ENCODE data around the gene SGSM2.

The SGSM2 gene

DNA sequence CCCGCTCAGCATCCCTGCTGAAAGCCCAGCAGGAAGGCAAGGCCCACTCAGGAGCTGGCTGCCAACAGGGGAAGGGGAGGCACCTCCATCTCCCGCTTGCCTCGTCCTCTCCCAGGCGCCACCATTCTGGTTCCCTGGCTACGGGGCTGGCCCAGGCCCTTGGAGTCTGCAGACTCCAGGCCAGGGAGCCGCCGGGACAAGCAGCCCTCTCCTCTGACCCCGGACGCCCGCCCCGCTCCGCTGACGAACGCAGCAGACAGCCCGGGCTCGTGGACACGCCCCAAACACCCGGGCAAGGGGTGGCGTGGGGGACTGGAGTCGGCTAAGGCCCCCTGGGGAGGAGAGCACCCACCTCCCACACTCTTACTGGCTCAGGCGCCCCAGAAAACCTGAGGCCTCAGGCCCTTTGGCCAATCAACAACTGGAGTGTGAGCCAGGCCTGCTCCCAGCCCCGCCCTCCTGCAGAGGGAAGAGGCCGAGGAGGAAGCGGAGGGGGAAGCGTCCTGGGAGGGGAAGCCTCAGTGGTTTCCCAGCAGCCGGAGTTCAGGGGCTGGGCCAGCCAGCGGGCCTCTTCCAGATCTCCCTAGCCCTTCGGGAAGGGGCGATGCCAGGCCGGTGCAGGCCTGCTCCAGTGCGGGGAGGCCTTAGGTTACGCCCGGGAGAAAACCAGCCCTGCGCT is 59.4 kb downstream of the SGSM2 start:
- H3K27ac ChIP-seq, result peak overlapping the region; percentile 98 to 100
- H3K4me3 ChIP-seq, result peak overlapping the region; percentile 68
- TF ChIP-seq, protein P1, sequence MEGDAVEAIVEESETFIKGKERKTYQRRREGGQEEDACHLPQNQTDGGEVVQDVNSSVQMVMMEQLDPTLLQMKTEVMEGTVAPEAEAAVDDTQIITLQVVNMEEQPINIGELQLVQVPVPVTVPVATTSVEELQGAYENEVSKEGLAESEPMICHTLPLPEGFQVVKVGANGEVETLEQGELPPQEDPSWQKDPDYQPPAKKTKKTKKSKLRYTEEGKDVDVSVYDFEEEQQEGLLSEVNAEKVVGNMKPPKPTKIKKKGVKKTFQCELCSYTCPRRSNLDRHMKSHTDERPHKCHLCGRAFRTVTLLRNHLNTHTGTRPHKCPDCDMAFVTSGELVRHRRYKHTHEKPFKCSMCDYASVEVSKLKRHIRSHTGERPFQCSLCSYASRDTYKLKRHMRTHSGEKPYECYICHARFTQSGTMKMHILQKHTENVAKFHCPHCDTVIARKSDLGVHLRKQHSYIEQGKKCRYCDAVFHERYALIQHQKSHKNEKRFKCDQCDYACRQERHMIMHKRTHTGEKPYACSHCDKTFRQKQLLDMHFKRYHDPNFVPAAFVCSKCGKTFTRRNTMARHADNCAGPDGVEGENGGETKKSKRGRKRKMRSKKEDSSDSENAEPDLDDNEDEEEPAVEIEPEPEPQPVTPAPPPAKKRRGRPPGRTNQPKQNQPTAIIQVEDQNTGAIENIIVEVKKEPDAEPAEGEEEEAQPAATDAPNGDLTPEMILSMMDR (IDR thresholded peaks at IDR 0.05), result no peak
- peak; percentile 99 for DNase-seq (ENCODE audit: low spot score)

DNA sequence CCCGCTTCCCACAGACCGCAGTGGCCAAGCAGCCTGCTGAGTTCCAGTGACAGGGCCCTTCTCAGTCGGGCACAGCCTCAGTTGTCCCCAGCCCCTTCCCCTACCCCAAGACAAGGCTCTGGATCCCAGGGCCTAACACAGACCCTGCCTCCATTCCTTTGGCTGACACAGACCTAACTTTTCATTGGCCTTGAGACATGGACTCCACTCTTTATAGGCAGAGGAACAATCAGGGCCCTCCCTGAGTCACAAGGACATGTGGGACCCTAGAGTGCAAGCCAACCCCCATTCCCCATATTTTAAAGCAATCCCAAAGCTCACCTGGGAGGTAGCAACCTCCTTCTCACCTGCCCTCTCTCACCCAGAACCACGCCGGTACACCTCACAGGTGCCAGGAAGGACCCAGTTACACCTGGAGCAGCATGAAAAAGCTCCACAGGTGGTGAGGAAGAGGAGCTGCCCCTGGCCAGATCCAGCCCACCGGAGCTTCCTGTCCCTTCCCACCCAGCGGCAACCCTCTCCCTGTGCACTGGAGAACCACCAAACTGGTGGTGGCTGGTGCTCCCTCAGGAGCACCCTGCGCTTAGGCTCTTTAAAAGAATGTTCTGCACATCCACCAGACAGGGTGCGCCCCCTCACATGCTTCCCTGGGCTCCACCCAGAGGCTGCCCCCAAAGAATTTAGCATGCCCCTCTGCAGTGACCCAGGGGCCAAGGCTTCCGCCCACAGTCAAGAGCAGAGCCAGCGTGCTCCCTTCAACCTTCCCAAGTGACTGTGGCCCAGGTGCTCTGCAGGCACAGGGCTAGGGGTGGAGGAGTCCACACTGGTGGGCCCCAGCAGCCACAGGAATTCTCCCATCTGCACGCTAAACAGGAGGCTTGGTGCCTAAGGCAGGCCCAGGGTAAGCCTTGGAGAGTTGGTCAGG is 60.2 kb downstream of the SGSM2 start:
- DNase-seq (ENCODE audit: low spot score), result no peak
- Histone ChIP-seq H3K27ac (peak overlapping the region; percentile 98 to 100), H3K4me3 (peak overlapping the region; percentile 68)
- TF ChIP-seq, protein P1 (IDR thresholded peaks at IDR 0.05), result no peak

DNA sequence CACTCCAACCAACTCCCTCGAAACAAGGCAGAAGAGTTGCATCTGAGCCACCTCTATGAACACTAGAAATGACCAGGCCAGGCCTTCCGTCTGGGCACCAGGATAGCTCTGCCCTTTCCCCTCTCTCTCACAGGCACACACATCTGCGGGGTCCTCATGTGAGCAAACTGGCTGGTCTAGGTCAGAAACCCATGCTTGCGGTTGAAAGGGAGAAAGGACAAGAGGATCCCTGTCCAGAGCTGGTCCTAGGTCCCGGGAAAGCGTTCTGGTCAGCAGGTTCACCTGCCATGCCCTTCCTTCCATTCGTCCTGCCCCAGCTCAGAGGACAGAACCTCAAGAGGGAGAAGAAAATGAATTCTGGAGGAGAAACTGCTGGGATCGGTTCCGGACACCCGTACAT is 60.9 kb downstream of the SGSM2 start:
- no peak for DNase-seq (ENCODE audit: low spot score)
- Histone ChIP-seq H3K27ac (peak overlapping the region; percentile 98 to 100), H3K4me3 (peak overlapping the region; percentile 86)
- TF ChIP-seq, protein P1 (IDR thresholded peaks at IDR 0.05), result no peak

DNA sequence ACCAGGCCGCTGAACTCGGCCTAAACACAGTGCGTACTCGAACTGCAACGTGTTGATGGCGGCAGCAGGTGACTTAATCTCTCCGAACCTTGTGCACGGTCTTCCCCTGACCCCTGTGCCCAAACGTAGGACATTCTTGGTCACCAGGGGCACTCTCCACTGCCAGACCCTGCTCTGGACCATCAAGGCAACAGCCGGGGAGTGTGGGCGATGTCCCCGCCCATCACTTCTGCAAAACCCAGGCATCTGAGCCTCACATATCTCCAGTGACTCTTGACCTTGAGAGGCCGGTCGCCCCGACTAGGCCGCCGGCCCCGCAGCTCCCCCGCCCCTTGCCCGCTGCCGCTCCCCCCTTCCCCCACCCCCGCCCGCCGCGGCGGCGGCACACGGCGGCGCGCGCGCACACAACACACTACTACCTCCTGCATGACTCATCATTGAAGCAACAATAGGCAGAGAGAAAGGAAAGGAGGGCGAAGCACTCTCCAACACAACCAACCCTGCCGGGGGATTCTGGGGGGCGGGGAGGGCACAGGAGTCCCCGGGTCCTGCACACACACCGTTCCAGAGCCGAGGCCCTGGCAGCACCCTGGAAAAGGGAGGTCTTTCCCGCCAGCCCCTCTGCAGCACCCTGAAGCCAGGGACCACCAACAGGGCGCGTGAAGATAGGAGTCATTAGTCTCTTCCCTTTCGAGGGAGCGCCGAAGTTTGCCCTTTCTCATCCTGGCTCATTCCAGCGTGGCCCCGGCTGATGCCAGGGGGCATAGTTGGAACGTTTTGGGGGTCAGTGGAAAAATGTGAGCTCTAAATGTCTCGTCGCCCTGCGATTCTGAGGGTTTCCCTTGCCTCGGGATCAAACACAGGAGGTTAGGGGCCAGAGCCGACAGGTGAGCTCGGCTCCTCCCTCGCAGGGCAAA is 61.6 kb downstream of the SGSM2 start:
- TF ChIP-seq, protein P1 (IDR thresholded peaks at IDR 0.05), result no peak
- DNase-seq (ENCODE audit: low spot score), result peak; percentile 88
- H3K4me3 ChIP-seq, result peak overlapping the region; percentile 86
- H3K27ac ChIP-seq, result peak overlapping the region; percentile 98 to 100

DNA sequence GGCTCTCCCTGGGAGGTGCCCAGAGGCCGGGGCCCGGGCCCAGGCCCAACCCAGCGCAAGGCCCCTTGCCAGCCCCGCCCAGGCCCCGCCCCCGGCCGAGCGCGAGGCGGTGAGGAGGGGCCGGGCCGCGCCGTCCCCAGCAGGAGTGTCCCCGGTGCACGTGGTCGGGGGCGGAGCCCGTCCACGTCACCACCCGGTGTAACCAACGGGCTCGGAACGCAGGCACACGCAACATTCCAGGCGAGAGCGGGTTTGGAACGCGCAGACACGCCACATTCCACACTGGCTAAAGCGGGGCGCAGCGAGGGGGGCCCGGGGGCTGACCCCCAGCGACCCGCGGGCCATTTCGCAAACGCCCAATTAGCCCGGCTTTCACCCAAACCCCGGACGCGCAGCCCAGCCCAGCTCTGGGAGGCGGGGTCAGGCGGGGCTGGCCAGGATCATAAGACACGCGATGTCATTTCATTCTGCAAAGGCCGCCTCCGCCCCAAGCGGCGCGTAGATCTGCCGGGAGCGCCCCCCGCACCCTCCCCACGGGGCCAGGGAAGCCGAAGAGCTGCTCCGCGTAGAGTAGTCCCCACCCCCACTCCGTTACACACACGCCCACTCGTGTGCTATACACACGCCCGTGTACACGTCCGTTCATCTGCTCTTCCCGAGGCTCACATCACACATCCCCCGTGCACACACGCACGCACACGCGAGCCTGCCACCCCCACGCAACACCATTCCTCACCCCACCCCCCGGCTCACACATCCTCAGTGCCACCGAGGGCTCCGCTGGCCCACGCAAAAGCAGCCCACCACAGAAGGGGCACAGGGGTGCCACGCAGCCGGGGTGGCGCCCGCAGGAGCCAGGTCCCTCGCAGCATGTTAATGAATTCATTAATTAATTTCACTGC is 62.5 kb downstream of the SGSM2 start:
- H3K4me3 ChIP-seq, result peak overlapping the region; percentile 86
- H3K27ac ChIP-seq, result peak overlapping the region; percentile 98 to 100
- DNase-seq (ENCODE audit: low spot score), result peak; percentile 98
- TF ChIP-seq, protein P1 (IDR thresholded peaks at IDR 0.05), result no peak

DNA sequence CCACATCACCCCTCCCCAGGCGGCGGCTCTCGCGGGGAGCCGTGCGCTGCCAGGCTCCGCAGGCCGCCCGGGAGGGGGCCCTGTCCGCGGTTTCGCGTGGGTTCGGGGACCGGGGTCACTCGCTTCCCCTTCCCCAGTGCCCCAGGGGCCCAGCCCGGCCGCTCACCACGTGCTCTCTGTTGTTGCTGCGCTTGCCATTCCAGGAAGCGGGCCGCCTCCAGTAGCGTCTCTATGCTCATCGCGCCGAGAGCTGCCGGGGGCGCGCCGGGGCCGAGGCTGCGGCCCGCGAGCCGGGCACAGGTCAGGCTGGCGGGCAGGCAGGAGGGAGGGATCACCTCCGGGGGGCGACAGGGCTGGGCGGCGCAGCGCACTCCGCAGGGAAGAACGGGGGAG is 63.2 kb downstream of the SGSM2 start:
- TF ChIP-seq, protein P1 (IDR thresholded peaks at IDR 0.05), result no peak
- no peak for DNase-seq (ENCODE audit: low spot score)
- Histone ChIP-seq H3K27ac (peak overlapping the region; percentile 98 to 100), H3K4me3 (peak overlapping the region; percentile 86)

Measured in coronary artery (tissue), 2 donors.